ENCODE data around the gene MYO6. TPM values are rescaled to one million over a fixed set of nuclear protein-coding genes. Genes with fewer than 3 reads are reported as not detected.
"Not testable (repeated sequence)": the region's sequence is repeated elsewhere in the genome, so short reads cannot be mapped to it uniquely, and the experiment has no call there.

The MYO6 gene
- total RNA-seq = 1 to 10 TPM; 6.5 to 10.0 TPM
- long read RNA-seq, partial matches to known transcripts = 11 of 16 reads
- long read RNA-seq, other reads (novel, unspliced or antisense) = 5 of 16 reads

DNA sequence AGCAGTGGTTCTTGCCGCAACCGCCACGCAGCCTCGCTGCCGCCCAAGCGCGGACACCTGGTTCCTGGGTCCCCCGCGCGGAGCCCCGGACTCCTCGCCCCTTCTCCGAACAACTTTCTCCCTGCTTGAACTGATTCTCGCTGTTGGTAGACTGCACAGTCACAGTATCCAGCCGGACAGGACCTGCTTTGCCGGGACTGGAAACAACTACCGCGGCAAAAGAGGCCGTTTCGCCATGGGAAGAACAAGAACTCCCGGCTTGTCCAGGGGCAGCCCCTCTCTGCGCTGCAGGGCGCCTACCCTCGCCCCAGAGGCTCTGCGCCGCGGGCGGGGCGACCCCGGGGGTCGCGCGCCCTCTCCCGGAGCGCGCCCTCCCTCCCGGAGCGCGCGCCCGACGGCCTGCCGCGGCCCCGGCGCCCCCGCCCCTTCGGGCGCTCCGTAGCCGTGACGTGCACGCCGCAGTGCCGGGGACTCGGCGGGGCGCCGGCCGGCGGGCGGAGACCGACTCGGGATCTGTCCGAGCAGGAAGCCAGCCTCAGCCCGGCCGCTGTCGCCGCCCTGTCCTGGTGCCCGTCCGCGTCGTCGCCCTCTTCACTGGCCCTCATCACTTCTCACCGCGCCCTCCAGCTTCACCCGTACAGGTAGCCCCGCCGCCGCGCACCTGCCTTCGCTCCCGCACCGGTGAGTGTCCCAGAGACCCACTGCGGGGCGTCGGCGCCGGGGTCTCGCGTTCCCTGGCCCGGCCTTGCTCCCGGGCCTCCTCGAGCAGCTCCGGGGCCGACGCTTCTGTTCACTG is at the start of gene MYO6:
Gene MYO6, plus strand, starts transcription at position 497 of the 796 bp plus-strand sequence. CDS start 68,309 bp downstream, outside the sequence.
- DNase-seq (peak; percentile 83), ATAC-seq (peak; percentile 98 to 99)
- intact Hi-C loops (cut with DNase I) = no loop called here

DNA sequence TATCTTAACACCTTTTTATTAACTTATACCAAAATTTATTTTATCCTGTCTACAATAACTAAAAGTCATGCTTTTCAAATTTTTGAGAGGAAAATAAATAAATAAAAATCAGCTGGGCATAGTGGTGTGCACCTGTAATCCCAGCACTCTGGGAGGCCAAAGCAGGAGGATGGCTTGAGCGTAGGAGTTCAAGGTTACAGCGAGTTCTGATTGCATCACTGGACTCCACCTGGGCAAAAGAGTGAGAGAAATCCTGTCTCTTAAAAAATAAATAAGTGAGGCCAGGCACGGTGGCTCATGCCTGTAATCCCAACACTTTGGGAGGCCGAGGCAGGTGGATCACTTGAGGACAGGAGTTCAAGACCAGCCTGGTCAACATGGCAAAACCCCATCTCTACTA is 40.7 kb upstream of the MYO6 start:
- DNase-seq; ATAC-seq; intact Hi-C loops (cut with DNase I): not testable (repeated sequence)

DNA sequence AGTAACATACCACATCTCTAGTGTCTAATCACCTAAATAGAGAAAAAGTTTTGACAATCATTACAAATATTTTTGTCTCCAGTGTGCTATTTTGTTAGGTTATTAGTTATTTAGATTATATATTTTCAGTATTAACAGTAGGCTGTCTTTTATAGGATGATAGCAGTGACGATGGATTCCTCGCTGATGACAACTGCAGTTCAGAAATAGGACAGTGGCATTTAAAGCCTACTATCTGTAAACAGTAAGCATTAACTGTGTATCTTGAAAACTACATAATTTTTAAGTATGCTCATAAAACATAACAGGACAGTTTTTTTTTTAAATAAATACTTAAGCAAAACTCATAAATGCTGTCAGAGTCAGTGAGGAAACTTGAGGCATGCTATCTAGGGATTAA is 37.9 kb upstream of the MYO6 start:
- intact Hi-C loops (cut with DNase I) = no loop called here
- ATAC-seq (no peak), DNase-seq (no peak)

DNA sequence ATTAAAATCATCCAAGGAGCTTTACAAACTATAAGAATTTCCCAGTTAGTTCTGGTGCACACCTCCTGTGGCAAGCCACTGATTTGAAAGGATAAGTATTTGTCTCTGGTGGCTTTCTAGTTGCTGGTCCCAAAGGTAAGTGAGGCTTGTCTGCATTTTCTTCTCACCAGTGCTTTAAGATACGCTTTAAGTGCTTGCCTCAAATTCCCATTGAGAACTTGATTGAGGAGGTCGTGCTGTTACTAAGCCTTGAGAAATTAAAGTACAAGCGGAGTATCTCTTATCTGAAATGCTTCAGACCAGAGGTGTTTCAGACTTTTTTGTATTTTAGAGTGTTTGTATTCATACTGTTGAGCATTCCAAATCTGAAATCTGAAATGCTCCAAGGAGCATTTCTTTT is 29.9 kb upstream of the MYO6 start:
- no peak for ATAC-seq
- no peak for DNase-seq
- intact Hi-C loops (cut with DNase I) = no loop called here

DNA sequence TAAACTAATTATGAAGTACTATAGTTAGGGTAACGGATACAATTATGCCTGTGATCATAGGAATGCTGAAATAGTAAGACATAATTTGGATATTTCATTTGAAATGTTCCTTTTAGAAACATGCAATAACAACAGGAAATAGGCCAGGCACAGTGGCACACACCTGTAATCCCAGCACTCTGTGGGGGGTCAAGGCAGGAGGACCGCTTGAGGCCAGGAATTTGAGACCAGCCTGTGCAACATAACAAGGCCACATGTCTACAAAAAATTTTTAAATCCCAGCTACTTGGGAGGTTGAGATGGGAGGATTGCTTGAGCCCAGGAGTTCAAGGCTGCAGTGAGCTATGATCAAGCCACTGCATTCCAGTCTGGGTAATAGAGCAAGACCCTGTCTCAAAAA is 25.7 kb upstream of the MYO6 start:
- ATAC-seq (no peak), DNase-seq (no peak)
- intact Hi-C loops (cut with DNase I) = no loop called here

DNA sequence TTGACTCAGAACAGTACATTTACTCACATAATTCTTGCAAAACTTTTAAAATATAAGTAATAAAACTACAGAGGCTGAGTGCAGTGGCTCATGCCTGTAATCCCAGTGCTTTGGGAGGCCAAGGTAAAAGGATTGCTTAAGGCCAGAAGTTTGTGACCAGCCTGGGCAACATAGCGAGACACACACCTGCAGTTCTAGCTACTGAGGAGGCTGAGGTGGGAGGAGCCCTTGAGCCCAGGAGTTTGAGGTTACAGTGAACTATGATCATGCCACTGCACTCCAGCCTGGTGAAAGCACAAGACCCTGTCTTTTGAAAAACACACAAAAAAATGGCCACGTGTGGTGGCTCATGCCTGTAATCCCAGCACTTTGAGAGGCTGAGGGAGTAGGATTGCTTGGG is 21.8 kb upstream of the MYO6 start:
- DNase-seq (no peak), ATAC-seq (no peak)
- intact Hi-C loops (cut with DNase I) = no loop called here

DNA sequence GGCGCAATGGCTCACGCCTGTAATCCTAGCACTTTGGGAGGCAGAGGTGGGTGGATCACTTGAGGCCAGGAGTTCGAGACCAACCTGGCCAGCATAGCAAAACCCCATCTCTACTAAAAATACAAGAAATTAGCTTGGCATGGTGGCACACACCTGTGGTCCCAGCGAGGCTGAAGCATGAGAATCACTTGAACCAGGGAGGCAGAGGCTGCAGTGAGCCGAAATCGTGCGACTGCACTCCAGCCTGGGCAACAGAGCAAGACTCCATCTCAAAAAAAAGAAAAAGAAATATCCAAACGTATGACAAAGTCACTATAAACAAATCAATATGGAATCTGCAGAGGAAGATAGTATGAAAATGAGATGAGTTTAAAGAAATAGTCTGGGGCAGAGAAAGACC is 18.0 kb upstream of the MYO6 start:
- ATAC-seq; intact Hi-C loops (cut with DNase I); DNase-seq: not testable (repeated sequence)

DNA sequence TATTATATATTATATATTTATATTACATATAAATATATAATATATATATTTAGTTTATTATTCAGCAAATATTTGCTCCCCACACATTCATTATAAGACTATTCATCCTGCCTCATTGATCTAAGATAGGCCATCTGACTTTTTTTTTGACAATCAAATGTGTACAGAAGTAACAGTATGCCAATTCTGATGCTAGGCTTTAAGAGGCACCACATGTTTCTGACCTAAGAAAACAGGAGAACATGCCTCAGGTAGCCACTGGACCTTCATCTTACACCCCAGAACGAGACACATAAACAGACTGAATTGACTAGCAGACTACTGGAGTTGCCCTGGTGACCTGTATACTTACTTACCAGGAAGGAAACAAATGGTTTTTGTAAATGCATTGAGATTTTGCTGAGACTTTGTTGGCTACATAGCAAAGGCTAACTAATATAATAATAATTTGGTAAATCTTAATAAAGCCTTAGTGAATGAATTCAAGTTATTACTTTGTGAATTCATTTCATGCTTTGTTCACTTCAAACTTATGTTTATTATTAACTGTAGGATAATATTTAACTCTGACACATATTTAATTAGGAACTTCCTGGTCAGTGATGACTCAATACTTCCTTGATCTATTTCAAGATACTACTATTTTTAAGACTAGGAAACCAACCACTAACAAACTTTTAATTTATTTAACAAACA is 13.4 kb upstream of the MYO6 start:
- ATAC-seq (no peak), DNase-seq (no peak)
- intact Hi-C loops (cut with DNase I) = no loop called here

DNA sequence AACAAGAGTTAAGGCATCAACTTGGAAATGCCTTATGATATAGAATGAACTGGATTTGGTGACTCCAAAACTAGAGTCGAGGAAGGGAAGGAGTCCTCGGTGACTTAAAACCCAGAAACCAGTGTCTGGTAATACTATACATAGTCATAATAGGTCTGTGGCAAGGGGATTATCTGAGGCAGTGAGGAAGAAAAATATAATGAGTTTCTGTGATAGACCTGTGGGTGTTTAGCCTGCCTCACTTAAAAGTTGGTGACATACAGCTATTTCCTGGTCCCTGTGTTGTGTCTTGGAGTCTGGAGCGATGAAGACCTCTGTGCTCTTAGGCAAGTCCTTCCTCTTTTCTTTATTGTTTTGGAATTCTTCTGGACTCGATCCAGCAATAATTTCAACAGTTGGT is 5.1 kb upstream of the MYO6 start:
- DNase-seq (no peak), ATAC-seq (no peak)
- intact Hi-C loops (cut with DNase I) = no loop called here

DNA sequence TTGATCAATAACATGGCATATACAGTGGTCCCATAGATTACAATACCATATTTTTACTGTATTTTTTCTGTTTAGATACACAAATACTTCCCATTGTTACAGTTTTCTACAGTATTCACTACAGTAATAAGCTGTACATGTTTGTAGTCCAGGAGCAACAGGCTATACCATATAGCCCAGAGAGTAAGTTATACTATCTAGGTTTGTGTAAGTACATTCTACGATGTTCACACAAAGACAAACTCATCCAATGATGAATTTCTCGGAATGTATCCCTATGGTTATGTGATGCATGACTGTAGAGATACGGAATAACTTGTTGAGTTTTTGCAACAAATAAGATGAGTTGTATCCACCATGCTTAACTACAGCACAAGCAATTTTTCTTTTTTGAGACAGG is 3.6 kb upstream of the MYO6 start:
- intact Hi-C loops (cut with DNase I) = no loop called here
- no peak for ATAC-seq
- DNase-seq = no peak

DNA sequence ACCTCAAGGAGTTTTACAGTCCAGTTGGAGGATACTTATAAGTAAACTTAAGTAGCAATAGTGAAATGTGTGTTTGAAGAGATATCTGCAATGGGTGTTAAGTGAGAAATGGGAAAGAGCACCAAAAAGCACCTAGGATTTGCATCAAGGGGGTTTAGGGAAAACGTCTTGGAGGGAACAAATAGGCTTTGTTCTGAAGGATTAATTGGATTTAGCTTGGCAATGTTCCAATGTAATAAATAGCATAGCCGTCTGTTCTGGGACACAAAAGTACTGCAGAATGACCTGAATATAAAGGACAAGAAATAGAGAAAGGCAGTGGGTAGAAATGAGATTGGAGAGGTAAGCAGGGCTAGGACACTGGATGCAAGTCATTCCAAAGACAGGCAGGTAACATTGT is 2.8 kb upstream of the MYO6 start:
- intact Hi-C loops (cut with DNase I) = no loop called here
- ATAC-seq (no peak), DNase-seq (no peak)

DNA sequence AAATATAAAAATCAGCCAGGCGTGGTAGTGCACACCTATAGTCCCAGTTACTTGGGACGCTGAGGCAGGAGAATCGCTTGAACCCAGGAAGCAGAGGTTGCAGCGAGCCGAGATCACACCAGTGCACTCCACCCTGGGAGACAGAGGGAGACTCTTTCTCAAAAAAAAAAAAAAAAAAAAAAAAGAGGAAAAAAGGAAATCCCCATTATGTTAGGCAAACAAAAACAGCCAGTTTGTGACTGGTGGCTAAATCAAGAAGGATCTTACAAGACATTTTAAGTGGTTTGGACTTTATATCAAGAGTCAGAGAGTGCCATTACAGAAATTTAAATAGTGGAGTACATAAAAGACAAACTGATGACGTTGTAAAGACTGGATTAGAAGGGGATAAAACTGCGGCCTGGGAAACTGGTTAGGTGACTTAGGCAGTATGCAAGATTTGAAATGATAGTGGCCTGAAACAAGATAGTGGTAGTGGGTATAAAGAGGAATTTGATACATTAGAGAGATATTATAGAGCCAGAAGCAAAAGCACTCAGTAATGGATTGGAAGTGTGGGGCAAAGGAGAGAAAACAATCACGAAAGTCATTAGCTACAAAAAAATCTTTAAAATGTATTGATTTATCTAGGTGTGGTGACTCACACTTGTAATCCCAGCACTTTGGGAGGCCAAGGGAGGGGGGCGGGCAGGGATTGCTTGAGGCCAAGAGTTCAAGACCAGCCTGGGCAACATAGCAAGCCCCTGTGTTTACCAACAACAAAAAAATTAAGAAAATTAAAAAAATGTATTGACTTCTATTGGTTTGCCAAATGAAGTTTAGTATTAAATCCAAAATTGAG is 1.7 kb upstream of the MYO6 start:
- intact Hi-C loops (cut with DNase I) = no loop called here
- ATAC-seq = no peak
- no peak for DNase-seq

DNA sequence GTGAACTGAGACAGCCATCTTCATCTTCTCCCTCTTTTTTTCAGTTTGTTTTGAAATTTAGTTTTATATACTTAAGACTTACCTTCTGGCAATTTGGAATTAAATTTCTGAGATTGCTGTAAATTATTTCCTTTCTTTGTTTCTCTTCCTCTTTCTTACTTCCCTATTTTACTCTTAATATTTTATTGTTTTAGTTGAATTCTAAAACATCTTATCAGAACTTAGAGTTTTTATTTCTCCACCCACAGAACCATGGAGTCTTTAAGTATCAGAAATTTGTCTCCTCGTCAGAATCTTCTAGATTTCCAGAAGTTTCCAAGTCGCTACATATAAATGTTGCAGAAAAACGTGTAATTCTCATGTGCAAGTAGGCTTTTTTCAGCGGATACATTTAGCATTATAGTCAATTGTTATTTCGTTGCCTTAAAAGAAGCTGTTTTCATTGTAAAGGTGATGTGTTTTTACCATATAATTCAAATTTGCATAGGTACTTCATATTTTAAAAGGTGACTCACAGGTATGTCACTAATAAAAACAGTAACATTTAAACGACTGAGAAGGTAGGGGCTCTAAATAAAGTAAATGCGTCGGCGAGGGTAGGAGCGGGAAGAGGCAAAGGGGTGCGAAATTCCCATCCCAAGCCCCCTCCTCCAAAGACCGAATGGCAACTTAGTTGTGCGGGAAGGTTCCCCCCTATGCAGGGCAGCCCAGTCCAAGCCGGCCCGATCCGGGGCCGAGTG is 866 bp upstream of the MYO6 start:
- intact Hi-C loops (cut with DNase I) = no loop called here
- DNase-seq = no peak
- ATAC-seq = peak; percentile 60 to 69

DNA sequence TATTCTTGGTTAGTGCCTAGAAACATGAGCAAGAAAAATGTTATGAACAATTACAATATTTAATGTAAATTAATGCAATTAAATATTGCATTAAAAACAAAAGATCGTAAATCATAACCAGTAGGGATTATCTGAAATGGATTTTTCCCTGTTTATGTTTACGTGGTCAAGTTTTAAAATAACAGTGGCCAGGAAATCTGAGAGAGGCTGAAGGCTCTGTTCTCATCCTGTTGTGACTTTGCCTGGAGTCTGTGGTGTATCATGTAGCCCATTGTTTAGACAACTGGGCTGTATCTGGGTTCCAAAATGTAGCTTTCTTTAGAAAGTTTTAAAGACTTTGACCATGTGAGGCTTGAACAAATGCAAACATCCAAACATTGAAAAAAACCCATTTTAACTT is 2.4 kb downstream of the MYO6 start:
- no peak for ATAC-seq
- intact Hi-C loops (cut with DNase I) = no loop called here
- no peak for DNase-seq

DNA sequence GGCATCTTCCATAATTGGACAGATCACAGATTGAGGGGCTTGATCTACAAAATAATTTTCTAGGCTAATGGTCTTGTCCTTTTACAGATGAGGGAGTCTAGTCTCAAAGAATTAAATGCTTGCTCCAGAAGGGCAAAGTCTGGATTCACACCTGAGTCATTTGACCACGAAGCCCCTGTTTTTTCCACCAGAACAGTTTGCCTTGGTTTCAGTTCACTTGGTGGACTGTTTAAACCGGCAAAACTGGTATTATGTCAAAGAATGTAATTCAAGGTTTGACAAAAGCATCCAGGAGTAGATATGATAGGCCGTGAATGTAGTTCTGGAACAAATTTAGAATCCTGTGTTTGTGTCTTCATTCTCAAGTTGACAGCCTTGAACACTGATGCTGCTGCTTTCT is 3.3 kb downstream of the MYO6 start:
- ATAC-seq = no peak
- intact Hi-C loops (cut with DNase I) = no loop called here
- DNase-seq = no peak

DNA sequence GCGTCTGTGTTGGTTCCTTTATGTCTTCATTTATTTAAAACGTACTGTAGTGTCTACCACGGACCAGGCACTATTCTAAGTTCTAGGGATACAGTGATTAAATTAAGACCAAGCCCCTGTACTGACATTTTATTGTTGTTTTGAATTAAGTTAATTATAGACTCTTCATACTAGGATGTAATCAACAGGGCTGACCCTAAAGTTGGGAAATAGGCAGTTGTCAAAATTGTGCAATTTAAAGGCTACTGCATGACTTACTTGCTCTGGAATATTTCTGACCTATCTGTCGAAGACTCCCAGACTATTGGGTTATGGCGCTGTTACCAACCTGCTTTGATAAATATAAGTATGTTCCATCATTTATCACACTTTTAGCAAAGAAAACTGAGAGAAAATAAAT is 6.7 kb downstream of the MYO6 start:
- DNase-seq (no peak), ATAC-seq (no peak)
- intact Hi-C loops (cut with DNase I) = no loop called here

DNA sequence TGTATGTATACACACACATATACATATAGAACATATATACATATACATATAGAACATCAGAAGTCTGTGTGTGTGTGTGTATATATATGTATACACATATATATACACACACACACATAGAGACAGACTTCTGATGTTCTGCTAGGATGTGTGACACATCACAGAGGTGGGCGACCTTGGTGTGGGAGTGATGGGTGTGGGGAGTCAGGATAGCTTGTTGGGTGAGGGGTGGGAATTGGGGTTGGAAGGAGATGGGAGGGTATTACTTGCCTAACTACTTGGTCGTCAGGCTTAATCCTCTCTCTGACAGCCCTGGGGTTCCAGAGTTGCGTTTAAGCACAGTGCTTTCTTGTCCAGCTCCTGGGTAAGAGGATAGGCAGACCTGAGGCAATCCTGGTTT is 8.3 kb downstream of the MYO6 start:
- intact Hi-C loops (cut with DNase I) = no loop called here
- ATAC-seq (no peak), DNase-seq (no peak)

DNA sequence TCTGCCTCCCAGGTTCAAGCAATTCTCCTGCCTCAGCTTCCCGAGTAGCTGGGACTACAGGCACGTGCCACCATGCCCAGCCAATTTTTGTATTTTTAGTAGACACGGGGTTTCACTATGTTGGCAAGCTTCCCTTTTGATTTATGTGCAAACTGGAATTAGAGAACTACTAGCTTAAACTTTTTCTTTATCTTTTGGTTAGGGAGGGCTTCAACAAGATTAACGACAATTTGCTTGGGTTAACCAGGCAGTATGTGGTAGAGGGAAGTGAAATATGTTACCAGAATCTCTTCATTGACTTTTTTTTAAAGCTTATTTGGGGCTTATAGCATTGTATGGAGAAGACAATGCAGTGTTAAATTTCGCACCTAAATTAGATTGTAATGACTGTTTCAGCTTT is 9.0 kb downstream of the MYO6 start:
- ATAC-seq = no peak

DNA sequence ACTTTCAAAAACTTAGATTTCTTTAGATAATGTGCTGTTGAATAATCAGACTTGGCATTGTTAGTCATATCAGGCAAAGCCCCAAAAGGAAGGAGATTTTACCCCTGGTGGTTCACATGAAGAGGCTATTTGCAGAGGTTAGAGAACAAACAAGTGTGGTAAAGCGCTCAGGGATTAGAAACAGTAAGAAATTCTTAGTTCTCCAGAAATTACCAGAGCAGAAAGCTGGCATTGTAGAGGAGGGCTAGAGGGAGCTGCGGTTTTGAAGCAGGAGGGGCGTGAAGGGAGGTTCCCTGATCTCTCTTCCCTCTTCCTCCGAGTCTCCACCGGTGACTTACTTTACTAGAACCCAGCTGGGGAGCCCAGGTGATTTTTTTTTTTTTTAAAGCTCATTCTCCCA is 10.2 kb downstream of the MYO6 start:
- intact Hi-C loops (cut with DNase I) = no loop called here
- ATAC-seq = no peak
- no peak for DNase-seq

More for the DNA sequence above, 9.0 kb downstream of the MYO6 start:
- no peak for DNase-seq
- intact Hi-C loops (cut with DNase I) = no loop called here
